GM19023 (cell line): ENCODE measurements around the gene PRPF31.

Experiments
- ATAC-seq: cut with Tn5 transposase; IDR thresholded peaks from one replicate; pipeline ENCODE4 v1.9.1; 2021; ENCODE audit warnings: mild to moderate bottlenecking, moderate library complexity; ENCODE audit not compliant: unreplicated experiment

The PRPF31 gene

GRCh38 chr19:54138489-54139256, 23.1 kb downstream of the PRPF31 start:
- ATAC-seq = no peak

- ATAC-seq = no peak
Observed at GRCh38 chr19:54141356-54141755, 25.8 kb downstream of the PRPF31 start.

- ATAC-seq = no peak
Observed at GRCh38 chr19:54142166-54142780, 26.7 kb downstream of the PRPF31 start.

- ATAC-seq = no peak
Observed at GRCh38 chr19:54145541-54146158, 30.1 kb downstream of the PRPF31 start.

GRCh38 chr19:54147676-54148075, 32.1 kb downstream of the PRPF31 start:
- ATAC-seq = no peak

GRCh38 chr19:54148158-54148557, 32.6 kb downstream of the PRPF31 start:
- no peak for ATAC-seq

GRCh38 chr19:54149021-54149812, 33.7 kb downstream of the PRPF31 start:
- no peak for ATAC-seq

- ATAC-seq = no peak
Observed at GRCh38 chr19:54151362-54152035, 35.9 kb downstream of the PRPF31 start.

- ATAC-seq = no peak
Observed at GRCh38 chr19:54152267-54152666, 36.7 kb downstream of the PRPF31 start.

GRCh38 chr19:54152878-54153524, 37.4 kb downstream of the PRPF31 start:
- no peak for ATAC-seq

- ATAC-seq = no peak
Observed at GRCh38 chr19:54153731-54154326, 38.3 kb downstream of the PRPF31 start.

GRCh38 chr19:54154603-54155345, 39.2 kb downstream of the PRPF31 start:
- ATAC-seq = no peak

- ATAC-seq = no peak
Observed at GRCh38 chr19:54155694-54156093, 40.1 kb downstream of the PRPF31 start.

- ATAC-seq = no peak
Observed at GRCh38 chr19:54156490-54156889, 40.9 kb downstream of the PRPF31 start.

GRCh38 chr19:54156953-54157352, 41.4 kb downstream of the PRPF31 start:
- ATAC-seq = no peak

- ATAC-seq = no peak
Observed at GRCh38 chr19:54158812-54159351, 43.3 kb downstream of the PRPF31 start.

GRCh38 chr19:54159352-54160181, 44.0 kb downstream of the PRPF31 start, which contains the start of gene LENG1:
Gene LENG1, minus strand, starts transcription at chr19:54159721. Its CDS starts 26 bp downstream, at chr19:54159695.
- peak; percentile 95 for ATAC-seq
